CD1c-positive myeloid dendritic cell (primary cell): ENCODE data around the gene MERTK.
"Not testable (repeated sequence)": the region's sequence is repeated elsewhere in the genome, so short reads cannot be mapped to it uniquely, and the experiment has no call there.

Source experiments
- DNase-seq: peaks from one replicate; pipeline ENCODE4 v3.0.0-alpha.2; 2016; ENCODE audit errors: extremely low spot score

The MERTK gene

DNA sequence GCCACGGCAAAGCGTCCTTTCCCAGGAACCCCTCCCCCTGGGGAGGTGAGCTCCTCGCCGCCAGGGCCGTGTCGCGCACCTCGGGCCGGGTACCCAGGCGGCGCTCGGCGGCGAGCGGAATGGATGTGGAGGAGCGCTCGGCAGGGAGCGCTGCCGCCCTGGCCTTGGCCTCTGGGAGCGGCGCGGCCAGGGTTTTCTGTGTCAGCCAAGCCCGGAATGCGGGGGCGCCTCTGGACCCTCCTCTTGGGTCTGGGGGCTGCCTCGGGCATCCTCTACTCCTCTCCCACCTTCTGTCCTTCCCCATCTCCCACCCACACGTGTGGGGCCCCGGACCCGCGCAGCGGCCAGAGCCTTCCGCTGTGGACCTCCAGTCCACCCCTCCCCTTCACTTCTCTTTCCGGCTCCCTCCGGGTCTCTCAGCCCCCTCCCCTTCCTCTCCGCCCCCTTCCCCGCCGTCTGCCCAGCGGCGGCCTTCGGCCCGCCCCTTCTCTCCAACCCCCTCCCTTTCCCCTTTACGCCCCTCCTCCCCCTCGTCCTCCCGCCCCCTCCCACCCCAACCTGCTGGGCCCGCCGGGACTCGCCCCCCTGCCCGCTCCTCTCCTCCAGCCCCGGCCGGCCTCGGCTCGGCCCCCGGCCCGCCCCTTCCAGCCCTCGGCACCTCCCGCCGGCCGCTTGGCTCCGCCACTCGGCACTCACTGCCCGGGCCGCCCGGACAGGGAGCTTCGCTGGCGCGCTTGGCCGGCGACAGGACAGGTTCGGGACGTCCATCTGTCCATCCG lies at the start of gene MERTK:
Gene MERTK, plus strand, starts transcription at position 684 of the 779 bp plus-strand sequence. CDS start 129 bp downstream, outside the sequence.
- DNase-seq, result peak; percentile 47

DNA sequence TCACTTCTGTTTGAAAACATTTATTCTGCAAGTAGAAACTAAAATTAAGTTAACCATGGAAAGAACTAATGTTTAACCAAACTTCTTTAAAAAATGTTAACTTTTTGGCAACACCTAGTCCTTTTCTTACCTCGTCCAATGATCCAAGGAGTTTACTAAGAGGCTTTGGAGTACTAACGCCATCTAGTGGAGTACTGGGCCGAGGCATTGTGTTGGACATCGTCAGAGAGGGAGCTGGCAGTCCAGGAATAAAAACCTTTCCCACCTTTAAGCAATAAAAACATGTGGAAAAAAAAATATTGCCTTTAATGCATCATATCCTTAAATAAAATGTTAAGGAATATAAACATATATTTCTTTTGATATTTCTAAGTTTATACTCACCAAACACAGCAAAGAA lies 47.8 kb upstream of the MERTK start:
- DNase-seq, result not testable (repeated sequence)

- not testable (repeated sequence) for DNase-seq
Observed at GRCh38 chr2:111852544-111852943, 45.9 kb upstream of the MERTK start.

DNA sequence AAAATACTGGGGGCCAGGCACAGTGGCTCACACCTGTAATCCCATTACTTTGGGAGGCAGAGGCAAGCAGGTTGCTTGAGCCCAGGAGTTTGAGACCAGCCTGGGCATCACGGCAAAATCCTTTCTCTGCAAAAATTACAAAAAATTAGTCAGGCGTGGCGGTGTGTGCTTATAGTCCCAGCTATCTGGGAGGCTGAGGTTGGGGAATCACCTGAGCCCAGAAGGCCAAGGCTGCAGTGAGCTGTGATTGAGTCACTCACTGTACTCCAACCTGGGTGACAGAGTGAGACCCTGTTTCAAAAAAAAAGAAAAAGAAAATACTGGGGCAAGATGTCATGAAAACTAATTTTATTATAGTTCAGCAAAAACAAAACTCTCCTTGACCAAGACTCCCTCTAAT lies 38.4 kb upstream of the MERTK start:
- not testable (repeated sequence) for DNase-seq

GRCh38 chr2:111865124-111865523 lies 33.3 kb upstream of the MERTK start:
- DNase-seq, result not testable (repeated sequence)

GRCh38 chr2:111872806-111873205 lies 25.6 kb upstream of the MERTK start:
- DNase-seq, result not testable (repeated sequence)

- DNase-seq, result peak; percentile 86
Observed at GRCh38 chr2:111883661-111884591, 14.5 kb upstream of the MERTK start, which contains the start of gene ANAPC1. ANAPC1 (minus strand) TSS chr2:111884193; CDS start chr2:111880825, 3,368 bp downstream.

- DNase-seq, result no peak
Observed at GRCh38 chr2:111884592-111884964, 13.8 kb upstream of the MERTK start.

DNA sequence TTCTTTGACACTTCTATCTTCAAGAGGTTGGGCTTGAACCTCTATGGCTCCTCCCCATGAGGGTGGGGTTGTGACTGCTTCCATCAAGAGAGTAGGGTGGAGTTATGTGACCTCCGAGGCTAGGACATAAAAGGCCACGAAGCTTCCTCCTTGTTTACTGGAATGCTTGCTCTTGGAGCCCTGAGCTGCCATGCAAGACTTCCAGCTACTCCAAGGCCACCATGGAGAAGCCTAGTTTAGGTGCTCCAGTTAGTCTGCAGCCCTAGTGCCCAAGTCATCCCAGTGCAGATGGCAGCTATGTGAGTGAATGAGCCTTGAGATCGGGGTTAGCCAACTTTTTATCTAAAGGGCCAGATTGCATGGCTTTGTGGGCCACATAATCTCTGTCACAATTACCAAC lies 2.4 kb upstream of the MERTK start:
- DNase-seq, result peak; percentile 42

GRCh38 chr2:111896576-111896975 lies 1.8 kb upstream of the MERTK start:
- no peak for DNase-seq

GRCh38 chr2:111897630-111897923 lies 830 bp upstream of the MERTK start:
- DNase-seq, result no peak

DNA sequence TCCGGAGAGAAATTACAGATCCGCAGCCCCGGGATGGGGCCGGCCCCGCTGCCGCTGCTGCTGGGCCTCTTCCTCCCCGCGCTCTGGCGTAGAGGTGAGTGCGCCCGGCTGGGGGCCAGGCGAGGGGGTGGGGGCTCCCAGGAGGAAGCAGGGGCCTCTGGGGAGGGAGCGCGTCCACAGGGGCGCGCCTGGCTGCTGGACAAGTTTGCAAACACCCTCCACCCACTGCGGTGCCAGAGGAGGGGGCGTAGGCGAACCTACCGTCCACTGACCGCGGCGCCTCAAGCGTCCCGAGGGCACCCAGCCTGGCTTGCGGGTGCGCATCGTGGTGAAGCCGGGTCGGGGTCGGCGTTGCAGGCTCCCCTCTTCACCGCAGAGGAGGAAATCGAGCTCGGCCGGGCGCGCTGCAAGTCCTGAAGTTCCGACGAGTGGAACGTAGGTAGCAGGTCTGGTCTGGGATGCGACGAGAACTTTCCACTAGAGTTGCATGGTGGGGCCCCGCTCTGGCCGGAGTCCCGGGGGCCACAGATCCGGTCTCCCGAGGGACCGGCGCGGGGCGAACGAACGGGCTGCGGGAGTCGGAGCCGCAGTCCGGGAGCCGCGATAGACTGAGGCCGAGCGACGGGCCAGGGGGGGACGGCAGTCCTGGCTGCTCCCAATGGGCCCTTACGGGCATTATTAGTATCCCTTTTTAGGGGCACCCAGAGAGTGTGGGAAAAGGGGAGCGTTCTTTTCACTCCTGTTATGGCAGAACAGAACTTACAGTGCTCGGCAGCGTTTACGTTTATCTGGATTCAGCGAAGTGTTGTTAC lies 502 bp downstream of the MERTK start:
- DNase-seq, result peak; percentile 46

GRCh38 chr2:111900859-111901258 lies 2.5 kb downstream of the MERTK start:
- DNase-seq, result no peak

DNA sequence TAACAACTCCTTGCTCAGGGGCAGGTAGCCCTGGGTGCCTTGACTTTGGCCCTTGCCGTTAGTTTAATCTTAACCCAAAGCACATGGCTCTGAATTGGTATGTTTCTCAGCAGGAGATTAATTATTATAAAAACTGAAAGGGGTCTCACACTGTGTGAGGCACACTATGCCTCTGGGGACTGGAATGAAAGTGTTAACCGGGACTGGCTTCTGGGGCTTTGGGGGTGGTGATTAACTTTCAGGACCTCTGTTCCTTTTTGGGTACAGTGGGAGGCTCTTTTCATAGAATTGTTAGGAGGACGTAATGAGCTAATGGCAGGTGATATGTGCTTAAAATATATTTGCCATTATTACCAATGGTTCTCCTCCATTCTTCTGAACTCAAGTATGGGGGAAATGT lies 5.1 kb downstream of the MERTK start:
- no peak for DNase-seq

DNA sequence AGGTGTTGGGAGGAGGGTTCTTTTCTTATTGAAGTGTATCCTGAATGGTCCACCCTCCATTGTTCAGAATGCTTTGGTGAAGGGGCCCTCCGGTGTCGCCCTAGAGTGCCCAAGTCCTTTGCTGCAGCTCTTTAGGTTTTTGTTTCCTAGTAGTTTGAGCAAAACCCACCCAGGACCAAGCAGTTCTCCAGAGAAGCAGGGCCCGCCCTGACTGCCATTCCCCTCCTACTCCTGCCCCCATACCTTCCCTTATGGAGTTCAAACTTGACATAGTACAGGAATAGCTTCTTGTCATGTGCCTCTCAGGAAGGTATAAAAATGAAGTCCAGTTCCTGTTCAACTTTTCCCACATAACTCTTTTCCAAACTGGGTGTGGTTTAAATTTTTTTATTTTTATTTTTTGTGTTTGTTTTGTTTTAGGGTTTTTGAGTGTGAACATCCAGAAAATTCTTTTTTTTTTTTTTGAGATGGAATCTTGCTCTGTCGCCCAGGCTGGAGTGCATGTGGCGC lies 5.6 kb downstream of the MERTK start:
- DNase-seq, result no peak

DNA sequence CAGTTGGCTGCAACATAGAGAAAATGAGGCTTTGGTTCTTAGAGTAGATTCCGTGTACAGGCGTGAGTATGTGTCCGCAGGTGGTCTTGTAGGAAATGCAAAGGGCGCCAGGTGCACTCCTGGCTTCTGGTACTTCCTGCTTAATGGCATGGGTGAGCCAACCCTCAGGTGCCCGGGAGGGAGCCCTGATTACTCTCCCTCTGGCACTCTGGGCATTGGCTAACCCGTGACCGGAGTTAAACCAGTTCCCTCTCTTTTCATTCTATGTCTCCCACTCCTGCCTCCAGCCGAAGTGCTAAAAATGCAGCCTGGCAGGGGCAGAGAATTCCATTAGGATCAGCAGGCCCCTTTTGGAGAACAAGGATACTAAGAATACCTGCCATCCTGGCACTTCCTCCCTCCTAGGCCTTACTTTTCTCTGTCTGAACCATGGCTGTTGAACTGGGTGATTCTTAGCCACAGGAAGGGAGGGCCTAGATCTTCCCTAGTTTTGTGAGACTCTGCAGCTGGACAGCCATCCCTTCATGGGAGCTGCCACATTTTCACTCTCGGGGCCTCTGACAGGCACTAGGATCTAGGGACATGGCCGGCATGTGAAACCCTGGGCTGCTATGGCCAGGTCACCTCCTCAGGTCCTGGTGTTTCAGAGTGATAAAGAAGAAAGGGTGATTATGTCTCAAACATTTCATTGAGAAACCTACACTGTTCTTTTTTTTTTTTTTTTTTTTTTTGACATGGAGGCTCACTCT lies 6.5 kb downstream of the MERTK start:
- DNase-seq, result no peak

DNA sequence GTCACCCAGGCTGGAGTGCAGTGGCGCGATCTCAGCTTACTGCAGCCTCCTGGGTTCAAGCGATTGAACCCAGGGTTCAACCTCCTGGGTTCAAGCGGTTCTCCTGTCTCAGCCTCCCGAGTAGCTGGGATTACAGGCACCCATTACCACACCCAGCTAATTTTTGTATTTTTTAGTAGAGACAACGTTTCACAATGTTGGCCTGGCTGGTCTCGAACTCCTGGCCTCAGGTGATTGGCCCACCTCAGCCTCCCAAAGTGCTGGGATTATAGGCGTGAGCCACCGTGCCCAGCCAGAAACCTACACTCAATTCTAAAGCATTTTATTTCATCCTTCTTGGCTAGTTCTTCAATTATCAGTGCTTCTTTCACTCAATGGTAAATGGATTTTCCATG lies 7.1 kb downstream of the MERTK start:
- DNase-seq, result not testable (repeated sequence)

DNA sequence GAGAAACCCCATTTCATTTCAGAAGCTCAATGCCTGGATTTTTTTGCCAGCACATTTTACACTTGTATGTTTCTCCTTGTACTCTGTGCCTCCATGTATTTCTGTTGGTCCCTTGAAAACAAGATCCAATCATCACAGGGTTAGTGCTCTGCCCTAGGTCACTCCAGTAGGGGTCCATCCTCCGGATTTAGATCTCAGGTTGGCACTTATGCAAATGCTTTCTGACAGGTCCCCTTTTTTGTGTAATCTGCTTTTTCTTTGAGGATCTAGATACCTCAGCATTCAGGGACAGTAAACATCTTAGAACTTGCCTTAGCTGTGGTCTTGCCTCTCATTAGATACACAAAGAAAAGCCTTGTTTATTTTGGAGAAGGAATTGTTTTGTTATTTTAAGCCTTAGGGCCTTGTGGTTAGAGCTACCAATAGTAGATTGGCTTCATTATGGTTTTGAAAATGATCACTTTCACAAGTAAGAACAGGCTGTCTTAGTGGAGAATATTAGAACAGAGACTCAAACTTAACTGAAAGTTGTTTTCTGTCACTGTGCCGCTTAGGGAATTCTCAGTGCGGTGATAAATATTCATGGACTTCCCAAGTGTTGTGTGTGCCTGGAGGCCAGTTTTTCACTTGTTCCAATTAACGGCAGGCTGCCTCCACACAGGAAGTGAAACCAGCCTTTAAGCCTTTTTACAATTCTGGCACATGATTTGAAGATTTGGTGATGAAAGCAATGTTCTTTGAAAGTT lies 7.8 kb downstream of the MERTK start:
- peak; percentile 77 for DNase-seq

DNA sequence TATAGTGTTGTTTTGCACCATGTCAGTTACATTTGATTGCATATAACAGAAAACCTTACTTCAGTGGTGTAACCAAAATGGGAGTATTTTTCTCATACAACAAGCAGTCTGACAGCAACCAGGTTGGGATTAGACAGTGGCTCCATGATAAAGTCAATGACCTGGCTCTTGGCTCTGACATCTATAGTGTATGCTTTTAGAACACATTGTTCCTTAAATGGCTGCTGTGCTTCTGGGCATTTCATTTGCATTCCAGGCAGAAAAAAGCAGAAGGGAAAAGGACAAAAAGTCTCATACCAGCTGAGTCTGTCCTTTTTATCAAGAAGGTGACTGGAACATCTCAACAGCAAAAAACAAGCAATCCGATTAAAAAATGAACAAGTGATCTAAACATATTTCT lies 10.2 kb downstream of the MERTK start:
- no peak for DNase-seq

DNA sequence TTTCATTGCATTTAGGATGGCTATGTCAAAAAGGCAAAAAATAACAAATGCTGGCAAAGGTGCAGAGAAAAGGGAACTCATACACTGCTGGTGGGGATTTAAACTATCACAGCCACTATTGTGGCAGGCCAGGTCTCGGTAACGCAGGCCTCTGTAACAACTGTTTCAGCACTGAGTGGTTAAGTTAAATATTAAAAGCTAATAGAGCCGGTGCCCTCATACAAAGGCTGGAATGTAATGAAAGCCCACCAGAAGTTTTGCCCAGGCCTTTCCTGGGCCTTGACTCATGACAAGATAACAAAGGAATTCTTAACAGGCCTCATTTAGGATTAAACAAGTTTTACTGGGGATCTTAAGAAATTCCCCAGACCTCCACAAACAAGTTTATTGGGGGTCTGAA lies 10.7 kb downstream of the MERTK start:
- no peak for DNase-seq
